HepG2 (cell line): ENCODE results near the gene C9.

Experiments used
- AKAP8 ChIP-seq: sonication (generic); formaldehyde crosslinking; IDR thresholded peaks from 2 replicates; pipeline ENCODE4 v1.5.1; 2020; ENCODE audit warnings: mild to moderate bottlenecking, missing genetic modification reagents
- FOSL1 ChIP-seq: sonication (generic); formaldehyde crosslinking; IDR thresholded peaks from 2 replicates; pipeline ENCODE4 v1.9.0; 2021; ENCODE audit warnings: missing genetic modification reagents, borderline replicate concordance
- HDAC6 ChIP-seq: fragments of 200-600 bp; sonication (generic); IDR thresholded peaks from 2 replicates; pipeline ENCODE4 v1.7.0; 2017; ENCODE audit warnings: mild to moderate bottlenecking, antibody characterized with exemption, low read length, low read depth
- MYNN ChIP-seq: sonication (generic); formaldehyde crosslinking; IDR thresholded peaks from 2 replicates; pipeline ENCODE4 v1.4.0; 2020; ENCODE audit warnings: mild to moderate bottlenecking, low read depth, missing genetic modification reagents
- POLR2A ChIP-seq, 2 experiments: IDR thresholded peaks; 2 replicates each; pipeline ENCODE4 v1.6.1; 2011; ENCODE audit warnings: low read depth in 2 of 2, low read length in 2 of 2, mild to moderate bottlenecking in 1 of 2, moderate library complexity in 1 of 2; ENCODE audit not compliant: insufficient read depth in 1 of 2
- ZNF780A ChIP-seq: sonication (generic); formaldehyde crosslinking; IDR thresholded peaks from 2 replicates; pipeline ENCODE4 v1.8.0; 2022; ENCODE audit warnings: mild to moderate bottlenecking, missing genetic modification reagents, moderate library complexity

DNA sequence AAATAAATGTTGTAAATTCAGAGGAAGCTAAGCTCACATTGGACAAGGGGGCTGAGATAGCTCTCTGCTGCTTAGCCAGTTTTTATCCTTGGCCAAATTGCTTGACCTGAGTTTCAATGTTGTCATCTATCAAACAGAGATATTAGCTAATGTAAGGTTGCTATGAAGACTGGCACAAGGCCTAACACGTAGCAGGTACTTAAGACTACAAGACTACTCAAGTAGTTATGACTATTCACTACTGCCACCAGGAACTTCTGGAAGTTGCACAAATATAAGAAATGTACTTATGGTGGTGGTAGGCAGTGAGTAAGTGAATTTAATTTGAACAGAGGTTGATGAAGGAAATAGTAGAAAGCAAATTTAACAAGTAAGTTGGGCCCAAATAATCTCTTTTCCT, 127.6 kb downstream of the C9 start:
- no peak for TF ChIP-seq AKAP8
- TF ChIP-seq HDAC6 = no peak
- no peak for TF ChIP-seq MYNN (CRISPR knock-in tag)
- TF ChIP-seq FOSL1 (CRISPR knock-in tag) = no peak
- TF ChIP-seq ZNF780A (CRISPR knock-in tag) = no peak
- no peak for TF ChIP-seq POLR2A (IDR thresholded peaks at IDR 0.05; ENCODE audit: insufficient read depth in 1 of 2, low read depth in 2 of 2, low read length in 2 of 2)
